Upper lobe of left lung (tissue), 4 donors: ENCODE data around the gene PDE9A.

Experiments
- EP300 ChIP-seq, 4 donors: sonication (generic); formaldehyde crosslinking; IDR thresholded peaks; one replicate each; pipeline ENCODE4 v1.5.1; 2017; ENCODE audit warnings: antibody characterized with exemption in 4 of 4, control low read depth in 2 of 4
- POLR2AphosphoS5 ChIP-seq, 2 donors: sonication (generic); formaldehyde crosslinking; IDR thresholded peaks; one replicate each; pipeline ENCODE4 v1.5.1; 2017; ENCODE audit warnings: antibody characterized with exemption in 2 of 2
- TF ChIP-seq, protein P1 (sequence below), 6 experiments: fragments of 450-650 bp in 4 of 6; fragments of 200-600 bp in 2 of 6; sonication (generic) in 2 of 6; IDR thresholded peaks; one replicate each; pipeline ENCODE4 v1.5.1; 2016 to 2019; ENCODE audit warnings: antibody characterized with exemption in 6 of 6

DNA sequence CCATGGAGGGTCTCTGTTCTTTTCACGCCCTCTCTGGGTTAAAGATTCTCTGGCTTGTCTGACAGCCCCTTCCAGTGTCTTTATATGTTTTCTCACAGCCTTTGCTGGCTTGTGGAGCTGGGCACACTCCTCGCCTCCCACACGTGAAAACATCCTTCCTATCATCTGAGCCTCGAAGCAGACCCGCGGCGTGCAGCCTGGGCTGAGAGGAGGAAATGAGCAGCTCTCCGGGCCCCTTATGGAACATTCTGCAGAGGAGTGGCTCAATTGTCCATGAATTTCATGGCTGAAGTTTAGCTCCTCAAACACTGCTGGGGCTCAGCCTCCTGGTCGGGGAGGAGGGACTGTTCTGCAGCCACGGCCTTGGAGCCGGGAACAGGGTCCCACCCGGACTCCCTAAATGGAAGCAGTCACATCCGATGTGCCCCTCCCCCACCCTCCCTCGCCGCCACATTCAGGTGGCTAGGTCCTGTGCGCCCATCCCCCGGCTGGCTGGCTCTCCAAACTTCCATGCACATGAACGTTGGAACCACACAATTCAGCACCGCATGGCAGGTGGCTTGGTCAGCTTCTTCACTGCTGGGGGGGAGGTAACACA, 15.1 kb upstream of the PDE9A start:
- TF ChIP-seq, protein P1, sequence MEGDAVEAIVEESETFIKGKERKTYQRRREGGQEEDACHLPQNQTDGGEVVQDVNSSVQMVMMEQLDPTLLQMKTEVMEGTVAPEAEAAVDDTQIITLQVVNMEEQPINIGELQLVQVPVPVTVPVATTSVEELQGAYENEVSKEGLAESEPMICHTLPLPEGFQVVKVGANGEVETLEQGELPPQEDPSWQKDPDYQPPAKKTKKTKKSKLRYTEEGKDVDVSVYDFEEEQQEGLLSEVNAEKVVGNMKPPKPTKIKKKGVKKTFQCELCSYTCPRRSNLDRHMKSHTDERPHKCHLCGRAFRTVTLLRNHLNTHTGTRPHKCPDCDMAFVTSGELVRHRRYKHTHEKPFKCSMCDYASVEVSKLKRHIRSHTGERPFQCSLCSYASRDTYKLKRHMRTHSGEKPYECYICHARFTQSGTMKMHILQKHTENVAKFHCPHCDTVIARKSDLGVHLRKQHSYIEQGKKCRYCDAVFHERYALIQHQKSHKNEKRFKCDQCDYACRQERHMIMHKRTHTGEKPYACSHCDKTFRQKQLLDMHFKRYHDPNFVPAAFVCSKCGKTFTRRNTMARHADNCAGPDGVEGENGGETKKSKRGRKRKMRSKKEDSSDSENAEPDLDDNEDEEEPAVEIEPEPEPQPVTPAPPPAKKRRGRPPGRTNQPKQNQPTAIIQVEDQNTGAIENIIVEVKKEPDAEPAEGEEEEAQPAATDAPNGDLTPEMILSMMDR (IDR thresholded peaks at IDR 0.05) = no peak
- no peak for TF ChIP-seq POLR2AphosphoS5 (IDR thresholded peaks at IDR 0.05)
- no peak for TF ChIP-seq EP300 (IDR thresholded peaks at IDR 0.05)
